Right lobe of liver (tissue), 4 donors: ENCODE results near the gene CAND2.

Experiments used
- POLR2A ChIP-seq: fragments of 450-650 bp; IDR thresholded peaks from one replicate; pipeline ENCODE4 v1.6.1; 2017; ENCODE audit warnings: antibody characterized with exemption, mild to moderate bottlenecking
- TF ChIP-seq, protein P1 (sequence below), 4 donors: fragments of 200-600 bp in 3 of 4; fragments of 450-650 bp in 1 of 4; IDR thresholded peaks; one replicate each; pipeline versions ENCODE4 v1.5.1 to v1.8.0; 2016 to 2022; ENCODE audit warnings: antibody characterized with exemption in 4 of 4, mild to moderate bottlenecking in 2 of 4
- donor health status: DM: no; HTN: no; CAD: no.
- donor health status: DM: no; HTN: no; CAD: no.
- donor health status: DM: no; HTN: yes; CAD: no.

DNA sequence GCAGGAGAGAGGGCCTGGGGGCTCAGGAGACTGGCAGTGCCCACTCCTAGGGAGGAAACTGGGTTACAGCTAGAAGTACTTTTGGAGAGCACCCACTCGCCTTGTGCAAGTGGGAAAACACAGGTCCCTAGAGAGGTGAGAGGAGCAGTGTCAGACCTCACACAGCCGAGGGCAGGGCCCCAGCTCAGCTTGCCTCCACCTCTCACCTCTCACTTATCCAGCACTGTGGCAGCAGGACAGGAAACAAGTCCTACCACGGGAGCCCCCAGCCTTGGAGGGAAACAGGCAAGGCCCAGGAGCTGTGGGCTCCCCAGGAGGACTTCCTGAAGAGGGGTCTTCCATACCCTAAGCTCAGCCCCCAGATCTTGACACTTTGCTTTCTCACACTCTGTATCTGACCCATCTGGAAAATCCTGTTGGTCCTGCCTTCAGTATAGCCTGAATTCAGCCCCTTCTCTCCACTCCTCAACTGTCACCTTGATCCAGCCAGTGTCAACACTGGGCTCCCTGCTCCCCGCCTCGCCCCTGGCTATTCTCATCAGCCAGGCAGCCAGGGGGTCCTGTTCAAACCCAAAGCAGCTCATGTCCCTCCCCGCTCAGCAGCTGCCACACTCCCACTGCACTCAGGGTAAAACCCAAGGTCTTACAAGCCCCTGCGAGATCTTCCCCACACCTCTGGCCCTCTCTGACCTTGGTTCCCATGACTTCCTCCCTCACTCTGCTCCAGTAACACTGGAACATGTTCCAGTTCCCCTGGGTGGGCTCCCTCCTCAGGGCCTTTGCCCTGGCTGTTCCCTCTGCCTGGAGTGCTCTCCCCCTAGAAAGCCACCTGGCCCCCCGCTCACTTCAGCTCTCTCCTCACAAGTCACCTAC is 36.6 kb upstream of the CAND2 start:
- TF ChIP-seq POLR2A: no peak
- TF ChIP-seq, protein P1, sequence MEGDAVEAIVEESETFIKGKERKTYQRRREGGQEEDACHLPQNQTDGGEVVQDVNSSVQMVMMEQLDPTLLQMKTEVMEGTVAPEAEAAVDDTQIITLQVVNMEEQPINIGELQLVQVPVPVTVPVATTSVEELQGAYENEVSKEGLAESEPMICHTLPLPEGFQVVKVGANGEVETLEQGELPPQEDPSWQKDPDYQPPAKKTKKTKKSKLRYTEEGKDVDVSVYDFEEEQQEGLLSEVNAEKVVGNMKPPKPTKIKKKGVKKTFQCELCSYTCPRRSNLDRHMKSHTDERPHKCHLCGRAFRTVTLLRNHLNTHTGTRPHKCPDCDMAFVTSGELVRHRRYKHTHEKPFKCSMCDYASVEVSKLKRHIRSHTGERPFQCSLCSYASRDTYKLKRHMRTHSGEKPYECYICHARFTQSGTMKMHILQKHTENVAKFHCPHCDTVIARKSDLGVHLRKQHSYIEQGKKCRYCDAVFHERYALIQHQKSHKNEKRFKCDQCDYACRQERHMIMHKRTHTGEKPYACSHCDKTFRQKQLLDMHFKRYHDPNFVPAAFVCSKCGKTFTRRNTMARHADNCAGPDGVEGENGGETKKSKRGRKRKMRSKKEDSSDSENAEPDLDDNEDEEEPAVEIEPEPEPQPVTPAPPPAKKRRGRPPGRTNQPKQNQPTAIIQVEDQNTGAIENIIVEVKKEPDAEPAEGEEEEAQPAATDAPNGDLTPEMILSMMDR (IDR thresholded peaks at IDR 0.05): no peak
